ENCODE measurements around the gene SYCE1L.

GRCh38 chr16:77219437-77219836, 20.2 kb downstream of the SYCE1L start:
- no peak for TF ChIP-seq CTCF (IDR thresholded peaks at IDR 0.05)
- TF ChIP-seq POLR2A (IDR thresholded peaks at IDR 0.05): no peak
